GM12892 (cell line): ENCODE measurements around the gene C1R.

Experiments used
- POLR2A ChIP-seq: IDR thresholded peaks from 2 replicates; pipeline ENCODE4 v1.6.1; 2011; ENCODE audit warnings: low read depth, low read length, control low read depth
- POLR2AphosphoS5 ChIP-seq: IDR thresholded peaks from 2 replicates; pipeline ENCODE4 v1.6.1; 2011; ENCODE audit warnings: low read depth, low read length, control low read depth
- TAF1 ChIP-seq: IDR thresholded peaks from 2 replicates; pipeline ENCODE4 v1.6.1; 2011; ENCODE audit warnings: low read depth, mild to moderate bottlenecking, control low read depth, low read length, borderline replicate concordance

DNA sequence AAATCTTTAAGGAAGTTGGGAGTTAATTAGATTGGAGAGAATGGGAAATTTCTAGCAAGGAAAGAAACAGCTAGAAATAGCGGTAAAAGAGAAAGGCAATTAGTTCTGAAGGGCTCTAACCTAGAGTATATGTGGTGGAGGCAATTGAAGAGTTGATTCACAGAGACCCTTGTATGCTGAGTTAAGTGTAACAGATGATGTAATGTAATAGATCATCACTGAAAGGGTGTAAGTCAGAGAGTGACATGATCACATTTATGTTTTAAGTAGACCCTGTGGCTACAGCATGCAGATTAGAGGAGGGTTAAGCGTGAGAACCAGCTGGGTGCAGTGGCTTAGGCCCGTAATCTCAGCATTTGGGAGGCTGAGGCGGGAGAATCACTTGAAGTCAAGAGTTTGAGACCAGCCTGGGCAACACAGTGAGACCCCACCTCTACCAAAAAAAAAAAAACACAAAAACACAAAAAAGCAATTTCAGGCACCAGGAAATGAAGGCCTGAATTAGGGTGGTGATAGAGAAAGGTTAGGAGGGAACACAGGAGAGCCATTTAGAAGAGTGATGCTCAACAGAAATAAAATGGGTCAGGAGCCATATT lies 33.5 kb upstream of the C1R start:
- no peak for TF ChIP-seq POLR2AphosphoS5
- TF ChIP-seq POLR2A, result no peak
- TF ChIP-seq TAF1, result no peak
